Liver (tissue), 9 donors: ENCODE results near the gene ELK1. TPM values are rescaled to one million over a fixed set of nuclear protein-coding genes. Genes with fewer than 3 reads are reported as not detected.
"Not testable (repeated sequence)": the region's sequence is repeated elsewhere in the genome, so short reads cannot be mapped to it uniquely, and the experiment has no call there.

Experiments
- DNase-seq: peaks from one replicate; pipeline ENCODE4 v3.0.0-alpha.2; 2017; ENCODE audit warnings: low spot score
- H3K27ac ChIP-seq, 2 donors: one replicate each; pipeline ENCODE4 v1.7.0; 2013; ENCODE audit warnings: inconsistent platforms in 2 of 2, low read length in 2 of 2, control low read depth in 1 of 2, low read depth in 1 of 2, mild to moderate bottlenecking in 1 of 2
- H3K27me3 ChIP-seq, 4 donors: one replicate each; pipeline versions ENCODE4 v1.6.1 to v1.7.0; 2013; ENCODE audit warnings: low read length in 3 of 4, inconsistent platforms in 1 of 4, mild to moderate bottlenecking in 1 of 4, moderate library complexity in 1 of 4; ENCODE audit not compliant: control insufficient read depth in 4 of 4, insufficient read depth in 4 of 4
- H3K36me3 ChIP-seq, 4 donors: one replicate each; pipeline versions ENCODE4 v1.6.1 to v1.7.0; 2013; ENCODE audit warnings: low read length in 3 of 4, mild to moderate bottlenecking in 3 of 4, low read depth in 1 of 4, moderate library complexity in 1 of 4; ENCODE audit not compliant: control insufficient read depth in 4 of 4, insufficient read depth in 3 of 4
- H3K4me1 ChIP-seq, 4 donors: one replicate each; pipeline versions ENCODE4 v1.6.1 to v1.7.0; 2013; ENCODE audit warnings: low read length in 3 of 4, mild to moderate bottlenecking in 3 of 4, moderate library complexity in 1 of 4; ENCODE audit not compliant: control insufficient read depth in 4 of 4, insufficient read depth in 4 of 4
- H3K4me3 ChIP-seq, 3 donors: one replicate each; pipeline versions ENCODE4 v1.6.1 to v1.7.0; 2013; ENCODE audit warnings: low read length in 3 of 3, control low read depth in 1 of 3, low read depth in 1 of 3, mild to moderate bottlenecking in 1 of 3
- H3K9ac ChIP-seq, 2 donors: one replicate each; pipeline ENCODE4 v1.7.0; 2013; ENCODE audit warnings: low read length in 2 of 2, mild to moderate bottlenecking in 2 of 2, moderate library complexity in 2 of 2, control low read depth in 1 of 2, low read depth in 1 of 2
- H3K9me3 ChIP-seq, 4 donors: one replicate each; pipeline versions ENCODE4 v1.6.1 to v1.7.0; 2013; ENCODE audit warnings: low read length in 3 of 4; ENCODE audit not compliant: control insufficient read depth in 4 of 4
- EGR1 ChIP-seq, 2 donors: IDR thresholded peaks; 2 replicates each; pipeline ENCODE4 v1.6.1; 2016 to 2018; ENCODE audit warnings: antibody characterized with exemption in 2 of 2, low read depth in 2 of 2
- FOXA1 ChIP-seq: IDR thresholded peaks from 2 replicates; pipeline ENCODE4 v1.6.1; 2016; ENCODE audit warnings: antibody characterized with exemption
- FOXA2 ChIP-seq: IDR thresholded peaks from 2 replicates; pipeline ENCODE4 v1.6.1; 2016; ENCODE audit warnings: antibody characterized with exemption
- GABPA ChIP-seq, 2 donors: IDR thresholded peaks in 1 of 2; conservative IDR thresholded peaks in 1 of 2; 2 replicates each; pipeline ENCODE4 v1.6.1; 2016; ENCODE audit warnings: antibody characterized with exemption in 2 of 2, mild to moderate bottlenecking in 1 of 2, moderate library complexity in 1 of 2
- HNF4A ChIP-seq, 2 donors: conservative IDR thresholded peaks; 2 replicates each; pipeline ENCODE4 v1.6.1; 2016; ENCODE audit warnings: antibody characterized with exemption in 2 of 2, mild to moderate bottlenecking in 2 of 2
- HNF4G ChIP-seq: IDR thresholded peaks from 2 replicates; pipeline ENCODE4 v1.6.1; 2016; ENCODE audit warnings: antibody characterized with exemption
- JUND ChIP-seq, 2 donors: IDR thresholded peaks; 2 replicates each; pipeline ENCODE4 v1.6.1; 2016; ENCODE audit warnings: antibody characterized with exemption in 2 of 2
- NR2F2 ChIP-seq: IDR thresholded peaks from 2 replicates; pipeline ENCODE4 v1.6.1; 2016; ENCODE audit warnings: antibody characterized with exemption
- RAD21 ChIP-seq, 2 donors: IDR thresholded peaks; 2 replicates each; pipeline ENCODE4 v1.6.1; 2016; ENCODE audit warnings: antibody characterized with exemption in 2 of 2, mild to moderate bottlenecking in 2 of 2
- RXRA ChIP-seq, 2 donors: IDR thresholded peaks; 2 replicates each; pipeline ENCODE4 v1.6.1; 2017 to 2018; ENCODE audit warnings: antibody characterized with exemption in 2 of 2, mild to moderate bottlenecking in 1 of 2
- SP1 ChIP-seq: IDR thresholded peaks from 2 replicates; pipeline ENCODE4 v1.6.1; 2018; ENCODE audit warnings: antibody characterized with exemption, mild to moderate bottlenecking
- TAF1 ChIP-seq: conservative IDR thresholded peaks from 2 replicates; pipeline ENCODE4 v1.6.1; 2016; ENCODE audit warnings: antibody characterized with exemption, mild to moderate bottlenecking
- YY1 ChIP-seq: IDR thresholded peaks from 2 replicates; pipeline ENCODE4 v1.6.1; 2016; ENCODE audit warnings: antibody characterized with exemption, mild to moderate bottlenecking
- WGBS: extraction: QIAGEN DNeasy Blood & Tissue Kit; methylation state at CpG from one replicate; pipeline ENCODE4 v1.1.7; 2013; 5-methylcytosine and 5-hydroxymethylcytosine counted together
- polyA plus RNA-seq, 2 donors: library from polyadenylated mRNA; stranded (reverse) in 1 of 2; unstranded in 1 of 2; fragments of 200-250 nt in 1 of 2; fragments of >200 nt in 1 of 2; fragmentation: Nextera tagmentation in 1 of 2; extraction: Ambion mirVana in 1 of 2; gene quantifications; one replicate each; pipeline versions ENCODE4 v1.2.1 to v1.2.3, GENCODE V29; 2013 to 2015
- total RNA-seq, 2 donors: library from RNA; depleted of rRNA; stranded (reverse); fragments of >200 nt; gene quantifications; one replicate each; pipeline ENCODE4 v1.2.3, GENCODE V29; 2014
- TF ChIP-seq, protein P1 (sequence below): fragments of 150-350 bp; IDR thresholded peaks from 2 replicates; pipeline ENCODE4 v1.5.1; 2017; ENCODE audit warnings: improper control_type of control experiment, low read depth, low read length; ENCODE audit not compliant: missing input control
- TF ChIP-seq, protein P2 (sequence below): IDR thresholded peaks from 2 replicates; pipeline ENCODE4 v1.6.1; 2016; ENCODE audit warnings: antibody characterized with exemption
- TF ChIP-seq, protein P3 (sequence below): IDR thresholded peaks from 2 replicates; pipeline ENCODE4 v1.6.1; 2016; ENCODE audit warnings: antibody characterized with exemption
- TF ChIP-seq, protein P4 (sequence below): IDR thresholded peaks from 2 replicates; pipeline ENCODE4 v1.6.1; 2016; ENCODE audit warnings: antibody characterized with exemption
- donor health status: healthy.
- donor health status: healthy.
- donor health status: healthy.
- donor health status: healthy.
- donor health status: healthy.

Gene ELK1
- total and polyA plus RNA-seq, 4 donors, result 6.2 to 20.2 (median 11.6) TPM

DNA sequence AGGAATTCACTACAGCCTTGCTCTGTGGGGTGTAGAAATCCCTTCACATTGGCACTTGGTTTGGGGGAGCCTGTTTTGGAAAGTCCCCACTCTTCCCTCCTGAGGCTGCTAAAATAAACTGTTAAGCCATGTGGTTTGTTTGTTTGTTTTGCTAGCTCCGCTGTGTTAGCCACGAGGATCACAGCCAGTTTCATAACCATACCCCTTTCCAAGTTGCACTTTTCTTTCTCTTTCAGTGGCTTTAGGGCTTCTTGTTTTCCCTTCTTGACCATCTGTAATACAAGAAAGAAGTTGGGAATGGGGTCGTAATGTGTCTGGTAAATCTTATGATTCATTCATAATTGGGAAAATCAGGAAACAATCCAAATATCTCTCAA lies 33.5 kb upstream of the ELK1 start:
- DNase-seq, result no peak
- Histone ChIP-seq H3K9ac (no peak overlapping the region), H3K4me3 (no peak overlapping the region), H3K27me3 (no peaks in the 10 kb centered on the region), H3K36me3 (no peaks in the 10 kb centered on the region), H3K9me3 (no peaks in the 10 kb centered on the region), H3K27ac (no peak overlapping the region), H3K4me1 (peaks cover 0 to 2% (median 0%) of the 10 kb centered on the region in 4 donors)
- TF ChIP-seq EGR1 (IDR thresholded peaks at IDR 0.05; ENCODE audit: low read depth in 2 of 2) (no peak), GABPA (IDR thresholded peaks at IDR 0.05 in 1 of 2, conservative IDR thresholded peaks at IDR 0.05 in 1 of 2) (no peak), HNF4A (conservative IDR thresholded peaks at IDR 0.05) (no peak), RAD21 (IDR thresholded peaks at IDR 0.05) (no peak), JUND (IDR thresholded peaks at IDR 0.05) (no peak), FOXA1 (no peak), FOXA2 (no peak)
- TF ChIP-seq, protein P1, sequence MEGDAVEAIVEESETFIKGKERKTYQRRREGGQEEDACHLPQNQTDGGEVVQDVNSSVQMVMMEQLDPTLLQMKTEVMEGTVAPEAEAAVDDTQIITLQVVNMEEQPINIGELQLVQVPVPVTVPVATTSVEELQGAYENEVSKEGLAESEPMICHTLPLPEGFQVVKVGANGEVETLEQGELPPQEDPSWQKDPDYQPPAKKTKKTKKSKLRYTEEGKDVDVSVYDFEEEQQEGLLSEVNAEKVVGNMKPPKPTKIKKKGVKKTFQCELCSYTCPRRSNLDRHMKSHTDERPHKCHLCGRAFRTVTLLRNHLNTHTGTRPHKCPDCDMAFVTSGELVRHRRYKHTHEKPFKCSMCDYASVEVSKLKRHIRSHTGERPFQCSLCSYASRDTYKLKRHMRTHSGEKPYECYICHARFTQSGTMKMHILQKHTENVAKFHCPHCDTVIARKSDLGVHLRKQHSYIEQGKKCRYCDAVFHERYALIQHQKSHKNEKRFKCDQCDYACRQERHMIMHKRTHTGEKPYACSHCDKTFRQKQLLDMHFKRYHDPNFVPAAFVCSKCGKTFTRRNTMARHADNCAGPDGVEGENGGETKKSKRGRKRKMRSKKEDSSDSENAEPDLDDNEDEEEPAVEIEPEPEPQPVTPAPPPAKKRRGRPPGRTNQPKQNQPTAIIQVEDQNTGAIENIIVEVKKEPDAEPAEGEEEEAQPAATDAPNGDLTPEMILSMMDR, result no peak
- WGBS, result 37% methylated on average over 3 of the region's 3 CpGs

DNA sequence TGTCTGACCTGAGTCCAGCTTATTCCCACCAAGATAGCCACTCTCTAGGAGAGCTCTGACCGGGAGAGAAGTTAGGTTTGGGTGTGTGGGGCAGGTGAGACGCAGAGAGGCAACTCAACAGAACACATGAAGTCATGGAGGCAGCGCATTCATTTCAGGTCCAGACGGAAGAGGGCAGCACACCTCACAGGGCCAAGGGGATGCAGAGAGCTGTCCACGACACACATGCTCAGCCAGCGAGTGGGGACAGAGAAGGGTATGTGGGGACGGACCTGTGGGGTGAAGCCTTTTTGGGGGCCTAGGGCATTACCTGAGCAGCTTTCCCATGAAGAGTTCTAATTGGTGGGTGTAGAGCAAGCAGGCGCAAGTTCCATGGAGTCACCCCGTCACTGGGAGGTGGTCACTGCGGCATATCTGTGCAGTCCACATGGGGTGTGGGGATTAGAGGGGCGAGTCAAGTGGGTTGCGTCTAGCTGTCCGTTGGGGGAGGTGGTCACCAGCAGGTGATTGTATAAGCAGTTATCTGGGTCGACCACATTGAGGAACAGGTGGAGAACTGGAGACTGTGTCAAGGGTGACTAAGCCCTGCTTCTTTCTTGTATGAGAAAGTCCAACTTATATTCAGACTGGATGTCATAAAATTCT lies 32.9 kb upstream of the ELK1 start:
- Histone ChIP-seq H3K27ac (no peak overlapping the region), H3K9me3 (no peaks in the 10 kb centered on the region), H3K27me3 (no peaks in the 10 kb centered on the region), H3K36me3 (no peaks in the 10 kb centered on the region), H3K9ac (no peak overlapping the region), H3K4me3 (no peak overlapping the region), H3K4me1 (peaks cover 0 to 2% (median 0%) of the 10 kb centered on the region in 4 donors)
- DNase-seq, result no peak
- 80% methylated on average over 14 of the region's 14 CpGs for WGBS
- TF ChIP-seq YY1 (no peak), NR2F2 (no peak), RXRA (IDR thresholded peaks at IDR 0.05) (no peak), FOXA2 (no peak), HNF4G (no peak), SP1 (no peak), TAF1 (no peak), FOXA1 (no peak), JUND (IDR thresholded peaks at IDR 0.05) (no peak)
- TF ChIP-seq, protein P2, sequence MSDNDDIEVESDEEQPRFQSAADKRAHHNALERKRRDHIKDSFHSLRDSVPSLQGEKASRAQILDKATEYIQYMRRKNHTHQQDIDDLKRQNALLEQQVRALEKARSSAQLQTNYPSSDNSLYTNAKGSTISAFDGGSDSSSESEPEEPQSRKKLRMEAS, result no peak
- TF ChIP-seq, protein P3, sequence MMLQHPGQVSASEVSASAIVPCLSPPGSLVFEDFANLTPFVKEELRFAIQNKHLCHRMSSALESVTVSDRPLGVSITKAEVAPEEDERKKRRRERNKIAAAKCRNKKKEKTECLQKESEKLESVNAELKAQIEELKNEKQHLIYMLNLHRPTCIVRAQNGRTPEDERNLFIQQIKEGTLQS, result no peak
- TF ChIP-seq, protein P4, sequence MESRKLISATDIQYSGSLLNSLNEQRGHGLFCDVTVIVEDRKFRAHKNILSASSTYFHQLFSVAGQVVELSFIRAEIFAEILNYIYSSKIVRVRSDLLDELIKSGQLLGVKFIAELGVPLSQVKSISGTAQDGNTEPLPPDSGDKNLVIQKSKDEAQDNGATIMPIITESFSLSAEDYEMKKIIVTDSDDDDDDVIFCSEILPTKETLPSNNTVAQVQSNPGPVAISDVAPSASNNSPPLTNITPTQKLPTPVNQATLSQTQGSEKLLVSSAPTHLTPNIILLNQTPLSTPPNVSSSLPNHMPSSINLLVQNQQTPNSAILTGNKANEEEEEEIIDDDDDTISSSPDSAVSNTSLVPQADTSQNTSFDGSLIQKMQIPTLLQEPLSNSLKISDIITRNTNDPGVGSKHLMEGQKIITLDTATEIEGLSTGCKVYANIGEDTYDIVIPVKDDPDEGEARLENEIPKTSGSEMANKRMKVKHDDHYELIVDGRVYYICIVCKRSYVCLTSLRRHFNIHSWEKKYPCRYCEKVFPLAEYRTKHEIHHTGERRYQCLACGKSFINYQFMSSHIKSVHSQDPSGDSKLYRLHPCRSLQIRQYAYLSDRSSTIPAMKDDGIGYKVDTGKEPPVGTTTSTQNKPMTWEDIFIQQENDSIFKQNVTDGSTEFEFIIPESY, result no peak

DNA sequence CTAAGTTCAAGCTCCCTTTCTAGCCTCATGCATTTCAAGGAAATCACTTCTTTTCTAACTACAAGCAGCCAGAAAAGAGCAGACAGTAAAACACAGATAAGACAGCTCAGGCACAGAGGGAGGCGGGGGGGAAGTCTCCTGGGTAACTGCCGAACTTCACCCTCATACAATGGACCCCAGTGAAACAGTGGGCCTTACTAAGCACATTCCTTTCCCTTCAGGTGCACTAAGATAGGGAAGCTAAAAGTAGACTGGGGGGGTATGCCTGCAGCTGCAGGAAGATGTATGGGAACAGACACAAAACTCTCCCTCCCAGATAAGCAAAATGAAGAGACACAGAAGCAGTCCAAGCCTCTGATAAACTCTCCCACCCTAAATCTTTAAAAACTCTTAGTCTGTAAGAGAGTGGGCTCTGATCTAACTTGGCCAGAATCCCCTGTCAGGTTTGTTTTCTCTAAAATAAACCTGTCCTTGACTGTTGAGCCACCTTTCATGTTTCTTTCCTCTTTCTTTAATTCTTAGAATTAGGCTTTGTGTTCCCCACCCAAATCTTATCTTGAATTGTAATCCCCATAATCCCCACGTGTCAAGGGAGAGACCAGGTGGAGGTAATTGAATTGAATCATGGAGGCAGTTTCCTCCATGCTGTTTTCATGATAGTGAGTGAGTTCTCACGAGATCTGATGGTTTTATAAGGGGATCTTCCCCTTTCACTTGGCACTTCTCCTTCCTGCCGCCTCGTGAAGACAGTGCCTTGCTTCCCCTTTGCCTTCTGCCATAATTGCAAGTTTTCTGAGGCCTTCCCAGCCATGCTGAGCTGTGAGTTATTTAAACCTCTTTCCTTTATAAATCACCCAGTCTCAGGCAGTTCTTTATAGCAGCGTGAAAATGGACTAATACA lies 25.8 kb upstream of the ELK1 start:
- H3K36me3 ChIP-seq, H3K9me3 ChIP-seq, DNase-seq, H3K9ac ChIP-seq, H3K27ac ChIP-seq, H3K4me3 ChIP-seq, H3K27me3 ChIP-seq, H3K4me1 ChIP-seq: not testable (repeated sequence)
- WGBS, result 71% methylated on average over 7 of the region's 7 CpGs
